ENCODE results near the gene FTSJ3.
"Not testable (repeated sequence)": the region's sequence is repeated elsewhere in the genome, so short reads cannot be mapped to it uniquely, and the experiment has no call there.

The FTSJ3 gene

GRCh38 chr17:63827002-63827800 lies at the start of gene FTSJ3, which contains the start of gene PSMC5:
Gene FTSJ3 (minus strand): TSS chr17:63827663. CDS start chr17:63826902, 761 bp downstream.
Gene PSMC5 (plus strand): TSS chr17:63827431. CDS start chr17:63827491, 60 bp downstream.
- FAIRE-seq (peak; percentile 98), DNase-seq (ENCODE audit: insufficient read length, low spot score) (peak; percentile 99)

- not testable (repeated sequence) for FAIRE-seq; DNase-seq (ENCODE audit: insufficient read length, low spot score)
These were observed 47.2 kb upstream of the FTSJ3 start for GRCh38 chr17:63874693-63875092.

GRCh38 chr17:63874061-63874626 lies 46.7 kb upstream of the FTSJ3 start:
- not testable (repeated sequence) for FAIRE-seq; DNase-seq (ENCODE audit: insufficient read length, low spot score)

GRCh38 chr17:63873577-63873976 lies 46.1 kb upstream of the FTSJ3 start, which contains the start of gene CSH2:
Gene CSH2 (minus strand): TSS chr17:63873677. CDS start chr17:63873614, 63 bp downstream.
- not testable (repeated sequence) for DNase-seq (ENCODE audit: insufficient read length, low spot score); FAIRE-seq

- not testable (repeated sequence) for DNase-seq (ENCODE audit: insufficient read length, low spot score); FAIRE-seq
These were observed 44.3 kb upstream of the FTSJ3 start for GRCh38 chr17:63871646-63872365.

- not testable (repeated sequence) for FAIRE-seq; DNase-seq (ENCODE audit: insufficient read length, low spot score)
These were observed 42.8 kb upstream of the FTSJ3 start for GRCh38 chr17:63870292-63870665.

GRCh38 chr17:63869491-63870291 lies 42.2 kb upstream of the FTSJ3 start:
- not testable (repeated sequence) for DNase-seq (ENCODE audit: insufficient read length, low spot score); FAIRE-seq

- not testable (repeated sequence) for DNase-seq (ENCODE audit: insufficient read length, low spot score); FAIRE-seq
These were observed 39.2 kb upstream of the FTSJ3 start for GRCh38 chr17:63866625-63867024.

GRCh38 chr17:63859257-63859656 lies 31.8 kb upstream of the FTSJ3 start:
- no peak for FAIRE-seq
- DNase-seq (ENCODE audit: insufficient read length, low spot score), result no peak

GRCh38 chr17:63856425-63856824 lies 29.0 kb upstream of the FTSJ3 start:
- FAIRE-seq; DNase-seq (ENCODE audit: insufficient read length, low spot score): not testable (repeated sequence)

GRCh38 chr17:63855185-63855584 lies 27.7 kb upstream of the FTSJ3 start:
- no peak for DNase-seq (ENCODE audit: insufficient read length, low spot score)
- no peak for FAIRE-seq

GRCh38 chr17:63854709-63855108 lies 27.2 kb upstream of the FTSJ3 start:
- no peak for DNase-seq (ENCODE audit: insufficient read length, low spot score)

GRCh38 chr17:63853260-63853659 lies 25.8 kb upstream of the FTSJ3 start:
- DNase-seq (ENCODE audit: insufficient read length, low spot score) (no peak), FAIRE-seq (no peak)

More at GRCh38 chr17:63854709-63855108, 27.2 kb upstream of the FTSJ3 start:
- FAIRE-seq, result no peak

GRCh38 chr17:63850401-63850800 lies 22.9 kb upstream of the FTSJ3 start:
- no peak for DNase-seq (ENCODE audit: insufficient read length, low spot score)
- FAIRE-seq, result no peak

GRCh38 chr17:63848834-63849689 lies 21.6 kb upstream of the FTSJ3 start:
- FAIRE-seq, result no peak
- DNase-seq (ENCODE audit: insufficient read length, low spot score), result peak; percentile 93

GRCh38 chr17:63847525-63848249 lies 20.2 kb upstream of the FTSJ3 start:
- DNase-seq (ENCODE audit: insufficient read length, low spot score), result no peak
- no peak for FAIRE-seq

- DNase-seq (ENCODE audit: insufficient read length, low spot score) (no peak), FAIRE-seq (no peak)
These were observed 18.0 kb upstream of the FTSJ3 start for GRCh38 chr17:63845509-63845908.

GRCh38 chr17:63843910-63844677 lies 16.6 kb upstream of the FTSJ3 start:
- FAIRE-seq (no peak), DNase-seq (ENCODE audit: insufficient read length, low spot score) (no peak)
